Panc1 (cell line): ENCODE data around the gene NHS.

ENCODE experiments used
- CTCF ChIP-seq: fragments of 450-650 bp; IDR thresholded peaks from 2 replicates; pipeline ENCODE4 v1.5.1; 2017; ENCODE audit warnings: mild to moderate bottlenecking
- POLR2AphosphoS5 ChIP-seq: IDR thresholded peaks from 2 replicates; pipeline ENCODE4 v1.6.1; 2012; ENCODE audit warnings: mild to moderate bottlenecking, low read depth, low read length, moderate library complexity

GRCh38 chrX:17655211-17656034 lies 280.4 kb downstream of the NHS start:
- TF ChIP-seq POLR2AphosphoS5 (no peak), CTCF (no peak)
